HepG2 (cell line): ENCODE data around the gene SMURF1.

Source experiments
- HNRNPLL ChIP-seq: fragments of 200-400 bp; formaldehyde crosslinking; IDR thresholded peaks from 2 replicates; pipeline ENCODE4 v1.6.1; 2017; ENCODE audit warnings: mild to moderate bottlenecking, low read depth, low read length; ENCODE audit not compliant: poor library complexity, severe bottlenecking
- MYC ChIP-seq: sonication (generic); formaldehyde crosslinking; IDR thresholded peaks from 2 replicates; pipeline ENCODE4 v1.9.0; 2021; ENCODE audit warnings: missing genetic modification reagents, borderline replicate concordance
- PRPF4 ChIP-seq: fragments of 200-400 bp; formaldehyde crosslinking; IDR thresholded peaks from 2 replicates; pipeline ENCODE4 v1.6.1; 2016; ENCODE audit warnings: low read length, low read depth; ENCODE audit not compliant: poor library complexity, severe bottlenecking
- SMARCE1 ChIP-seq: fragments of 450-650 bp; IDR thresholded peaks from 2 replicates; pipeline ENCODE4 v1.6.1; 2017; ENCODE audit warnings: borderline replicate concordance
- SMC3 ChIP-seq: IDR thresholded peaks from 2 replicates; pipeline ENCODE4 v1.6.1; 2011; ENCODE audit warnings: low read length, improper control_type of control experiment
- USF2 ChIP-seq, 2 experiments: sonication (generic) in 1 of 2; formaldehyde crosslinking in 1 of 2; IDR thresholded peaks; 2 replicates each; pipeline versions ENCODE4 v1.5.1 to v1.6.1; 2011 to 2020; ENCODE audit warnings: borderline replicate concordance in 1 of 2, low read depth in 1 of 2, low read length in 1 of 2, mild to moderate bottlenecking in 1 of 2, missing genetic modification reagents in 1 of 2, moderate library complexity in 1 of 2
- ZNF512 ChIP-seq: sonication (generic); formaldehyde crosslinking; IDR thresholded peaks from 2 replicates; pipeline ENCODE4 v1.4.0; 2020; ENCODE audit warnings: mild to moderate bottlenecking, missing genetic modification reagents
- TF ChIP-seq, protein P1 (sequence below): sonication (generic); formaldehyde crosslinking; IDR thresholded peaks from 2 replicates; pipeline ENCODE4 v1.5.0; 2020; ENCODE audit warnings: mild to moderate bottlenecking, missing genetic modification reagents, moderate library complexity

DNA sequence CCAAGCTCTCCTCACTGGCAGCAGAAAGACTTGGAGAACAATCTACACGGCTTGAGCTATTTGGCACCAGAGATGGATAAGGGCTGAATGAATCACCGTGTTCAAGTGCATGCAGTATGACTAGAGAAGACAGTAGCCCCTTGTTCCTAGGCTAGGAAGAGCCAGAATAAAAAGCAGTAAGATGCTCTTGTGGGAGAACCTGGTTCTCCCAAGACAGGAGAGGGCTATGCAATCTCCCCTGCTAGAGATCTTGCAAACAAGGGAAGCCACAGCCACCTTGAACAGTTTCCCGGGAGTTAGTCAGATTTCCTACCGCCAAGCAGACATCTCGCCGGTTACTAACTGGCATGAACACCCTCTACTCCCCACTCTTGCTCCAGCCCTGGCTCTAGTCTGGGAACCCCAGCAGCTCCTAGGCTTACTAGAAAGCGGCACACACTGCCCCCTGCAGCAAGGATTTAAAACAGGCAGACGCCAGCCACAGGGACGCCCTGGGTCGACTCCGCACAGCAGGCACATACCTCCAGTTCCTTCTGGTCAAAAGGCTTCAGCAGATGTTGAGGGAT, 107.3 kb downstream of the SMURF1 start:
- TF ChIP-seq MYC (no peak), SMC3 (no peak), HNRNPLL (no peak), USF2 (IDR thresholded peaks at IDR 0.05; ENCODE audit: low read depth, low read length) (no peak), USF2 (CRISPR knock-in tag; IDR thresholded peaks at IDR 0.05; ENCODE audit: borderline replicate concordance) (no peak), ZNF512 (no peak), PRPF4 (no peak), SMARCE1 (no peak)
- TF ChIP-seq, protein P1, sequence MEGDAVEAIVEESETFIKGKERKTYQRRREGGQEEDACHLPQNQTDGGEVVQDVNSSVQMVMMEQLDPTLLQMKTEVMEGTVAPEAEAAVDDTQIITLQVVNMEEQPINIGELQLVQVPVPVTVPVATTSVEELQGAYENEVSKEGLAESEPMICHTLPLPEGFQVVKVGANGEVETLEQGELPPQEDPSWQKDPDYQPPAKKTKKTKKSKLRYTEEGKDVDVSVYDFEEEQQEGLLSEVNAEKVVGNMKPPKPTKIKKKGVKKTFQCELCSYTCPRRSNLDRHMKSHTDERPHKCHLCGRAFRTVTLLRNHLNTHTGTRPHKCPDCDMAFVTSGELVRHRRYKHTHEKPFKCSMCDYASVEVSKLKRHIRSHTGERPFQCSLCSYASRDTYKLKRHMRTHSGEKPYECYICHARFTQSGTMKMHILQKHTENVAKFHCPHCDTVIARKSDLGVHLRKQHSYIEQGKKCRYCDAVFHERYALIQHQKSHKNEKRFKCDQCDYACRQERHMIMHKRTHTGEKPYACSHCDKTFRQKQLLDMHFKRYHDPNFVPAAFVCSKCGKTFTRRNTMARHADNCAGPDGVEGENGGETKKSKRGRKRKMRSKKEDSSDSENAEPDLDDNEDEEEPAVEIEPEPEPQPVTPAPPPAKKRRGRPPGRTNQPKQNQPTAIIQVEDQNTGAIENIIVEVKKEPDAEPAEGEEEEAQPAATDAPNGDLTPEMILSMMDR (CRISPR knock-in tag) = peak; percentile 43
